Measurements from ENCODE around the gene GALK2. TPM values are rescaled to one million over a fixed set of nuclear protein-coding genes. Genes with fewer than 3 reads are reported as not detected.

Gene GALK2
- total and polyA plus RNA-seq, 2 experiments from 2014 or later = 27.5 to 28.1 TPM

GRCh38 chr15:49212897-49213296 is 42.9 kb downstream of the GALK2 start:
- H3K9me3 ChIP-seq (ENCODE audit: low read depth) = no peaks in the 10 kb centered on the region
- no peaks in the 10 kb centered on the region for H3K36me3 ChIP-seq
- no peak overlapping the region for H3K4me3 ChIP-seq
- H3K27me3 ChIP-seq = no peaks in the 10 kb centered on the region
- DNase-seq (ENCODE audit: low read depth in 1 of 2, low spot score in 1 of 2) = no peak
- H3K4me1 ChIP-seq (ENCODE audit: low read depth) = no peaks in the 10 kb centered on the region
- TF ChIP-seq, protein P1, sequence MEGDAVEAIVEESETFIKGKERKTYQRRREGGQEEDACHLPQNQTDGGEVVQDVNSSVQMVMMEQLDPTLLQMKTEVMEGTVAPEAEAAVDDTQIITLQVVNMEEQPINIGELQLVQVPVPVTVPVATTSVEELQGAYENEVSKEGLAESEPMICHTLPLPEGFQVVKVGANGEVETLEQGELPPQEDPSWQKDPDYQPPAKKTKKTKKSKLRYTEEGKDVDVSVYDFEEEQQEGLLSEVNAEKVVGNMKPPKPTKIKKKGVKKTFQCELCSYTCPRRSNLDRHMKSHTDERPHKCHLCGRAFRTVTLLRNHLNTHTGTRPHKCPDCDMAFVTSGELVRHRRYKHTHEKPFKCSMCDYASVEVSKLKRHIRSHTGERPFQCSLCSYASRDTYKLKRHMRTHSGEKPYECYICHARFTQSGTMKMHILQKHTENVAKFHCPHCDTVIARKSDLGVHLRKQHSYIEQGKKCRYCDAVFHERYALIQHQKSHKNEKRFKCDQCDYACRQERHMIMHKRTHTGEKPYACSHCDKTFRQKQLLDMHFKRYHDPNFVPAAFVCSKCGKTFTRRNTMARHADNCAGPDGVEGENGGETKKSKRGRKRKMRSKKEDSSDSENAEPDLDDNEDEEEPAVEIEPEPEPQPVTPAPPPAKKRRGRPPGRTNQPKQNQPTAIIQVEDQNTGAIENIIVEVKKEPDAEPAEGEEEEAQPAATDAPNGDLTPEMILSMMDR (IDR thresholded peaks at IDR 0.05; ENCODE audit: low read depth, low read length) = no peak
- no peak overlapping the region for H3K27ac ChIP-seq

GRCh38 chr15:49215768-49216739 is 46.0 kb downstream of the GALK2 start:
- peak; percentile 5 to 88 for DNase-seq (ENCODE audit: low read depth in 1 of 2, low spot score in 1 of 2)
- Histone ChIP-seq H3K36me3 (no peaks in the 10 kb centered on the region), H3K9me3 (ENCODE audit: low read depth) (no peaks in the 10 kb centered on the region), H3K27ac (no peak overlapping the region), H3K4me1 (ENCODE audit: low read depth) (no peaks in the 10 kb centered on the region), H3K4me3 (no peak overlapping the region), H3K27me3 (no peaks in the 10 kb centered on the region)
- TF ChIP-seq, protein P1 (IDR thresholded peaks at IDR 0.05; ENCODE audit: low read depth, low read length) = no peak

DNA sequence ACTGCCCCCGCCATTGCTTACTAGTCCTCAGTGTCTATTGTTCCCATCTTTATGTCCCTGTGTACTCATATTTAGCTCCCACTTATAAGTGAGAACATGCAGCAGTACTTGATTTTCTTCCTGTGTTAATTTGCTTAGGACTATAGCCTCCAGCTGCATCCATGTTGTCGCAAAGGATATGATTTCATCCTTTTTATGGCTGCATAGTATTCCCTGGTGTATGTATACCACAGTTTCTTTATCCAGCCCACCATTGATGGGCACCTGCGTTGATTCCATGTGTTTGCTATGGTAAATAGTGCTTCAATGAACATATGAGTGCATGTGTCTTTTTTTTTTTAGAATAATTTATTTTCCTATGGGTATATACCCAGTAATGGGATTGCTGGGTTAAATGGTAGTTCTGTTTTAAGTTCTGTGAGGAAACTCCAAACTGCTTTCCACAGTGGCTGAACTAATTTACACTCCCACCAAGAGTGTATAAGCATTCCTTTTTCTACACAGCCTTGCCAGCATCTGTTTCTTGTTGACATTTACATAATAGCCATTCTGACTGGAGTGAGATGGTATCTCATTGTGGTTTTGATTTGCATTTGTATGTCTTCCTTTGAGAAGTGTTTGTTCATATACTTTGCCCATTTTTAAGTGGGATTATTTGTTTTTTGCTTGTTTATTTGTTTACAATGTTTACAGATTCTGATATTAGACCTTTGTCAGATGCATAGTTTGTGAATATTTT is 53.7 kb downstream of the GALK2 start:
- TF ChIP-seq, protein P1 (IDR thresholded peaks at IDR 0.05; ENCODE audit: low read depth, low read length) = no peak
- Histone ChIP-seq H3K27me3 (no peaks in the 10 kb centered on the region), H3K27ac (no peak overlapping the region), H3K4me1 (ENCODE audit: low read depth) (no peaks in the 10 kb centered on the region), H3K9me3 (ENCODE audit: low read depth) (no peaks in the 10 kb centered on the region), H3K36me3 (no peaks in the 10 kb centered on the region), H3K4me3 (no peak overlapping the region)
- DNase-seq (ENCODE audit: low read depth in 1 of 2, low spot score in 1 of 2) = peak in 1 of 2 donors; percentile 51

DNA sequence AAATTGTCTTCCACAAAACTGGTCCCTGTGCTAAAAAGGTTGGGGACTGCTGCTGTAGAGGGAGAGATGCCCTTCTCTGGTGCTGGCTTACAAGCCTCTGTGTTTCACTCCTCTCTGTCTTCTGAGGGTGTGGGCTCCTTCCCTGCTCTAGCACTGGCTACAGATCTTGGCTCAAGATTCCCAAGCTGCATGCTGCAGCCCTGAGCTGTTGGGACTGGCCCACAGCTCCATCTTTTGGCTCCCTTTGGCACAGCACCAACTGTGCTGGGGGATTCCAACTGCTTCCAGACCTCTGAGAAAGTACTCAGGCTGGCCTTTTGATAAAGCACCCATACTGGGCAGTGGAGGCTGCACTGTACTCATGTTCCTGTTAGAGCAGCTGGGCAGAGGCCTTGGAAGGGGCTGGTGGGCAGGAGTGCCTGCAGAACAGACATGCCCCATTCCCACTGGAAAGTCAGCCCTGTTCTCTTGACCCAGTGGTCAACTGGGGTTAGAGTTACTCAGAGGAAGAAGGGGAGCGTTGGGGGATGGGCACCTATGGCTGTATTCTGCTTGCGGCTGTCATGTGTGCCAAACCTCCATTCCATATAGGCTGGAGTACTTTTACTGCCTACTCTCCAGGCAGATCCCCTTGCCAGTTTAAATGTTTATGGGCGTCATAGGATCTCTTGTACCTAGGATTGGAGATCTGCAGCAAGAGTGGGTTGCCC is 55.7 kb downstream of the GALK2 start:
- H3K4me3 ChIP-seq = no peak overlapping the region
- no peak overlapping the region for H3K27ac ChIP-seq
- TF ChIP-seq, protein P1 (IDR thresholded peaks at IDR 0.05; ENCODE audit: low read depth, low read length) = peak; percentile 39
- H3K9me3 ChIP-seq (ENCODE audit: low read depth) = no peaks in the 10 kb centered on the region
- H3K4me1 ChIP-seq (ENCODE audit: low read depth) = no peaks in the 10 kb centered on the region
- no peaks in the 10 kb centered on the region for H3K27me3 ChIP-seq
- peak; percentile 79 to 81 for DNase-seq (ENCODE audit: low read depth in 1 of 2, low spot score in 1 of 2)
- no peaks in the 10 kb centered on the region for H3K36me3 ChIP-seq

DNA sequence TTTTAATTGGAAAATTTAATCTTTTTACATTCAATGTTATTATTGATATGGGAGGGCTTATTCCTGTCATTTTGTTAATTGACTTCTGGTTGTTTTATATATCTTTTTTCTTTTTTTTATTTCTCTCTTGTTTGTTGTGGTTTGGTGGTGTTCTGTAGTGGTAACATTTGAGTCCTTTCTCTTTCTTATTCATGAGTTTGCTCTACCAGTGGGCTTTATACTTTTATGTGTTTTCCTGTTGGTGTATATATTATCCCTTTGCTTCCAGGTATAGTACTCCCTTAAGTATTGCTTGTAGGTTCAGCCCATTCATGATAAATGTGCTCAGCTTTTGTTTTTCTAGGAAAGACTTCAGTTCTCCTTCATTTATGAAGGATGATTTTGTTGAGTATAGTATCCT is 57.6 kb downstream of the GALK2 start:
- TF ChIP-seq, protein P1 (IDR thresholded peaks at IDR 0.05; ENCODE audit: low read depth, low read length) = no peak
- H3K4me1 ChIP-seq (ENCODE audit: low read depth) = no peaks in the 10 kb centered on the region
- H3K27me3 ChIP-seq = no peaks in the 10 kb centered on the region
- no peaks in the 10 kb centered on the region for H3K36me3 ChIP-seq
- no peak overlapping the region for H3K27ac ChIP-seq
- H3K9me3 ChIP-seq (ENCODE audit: low read depth) = no peaks in the 10 kb centered on the region
- no peak for DNase-seq (ENCODE audit: low read depth in 1 of 2, low spot score in 1 of 2)
- H3K4me3 ChIP-seq = no peak overlapping the region

All from cardiac muscle cell (in vitro differentiated cells and primary cell).